ENCODE results near the gene ELP4. TPM values are rescaled to one million over a fixed set of nuclear protein-coding genes. Genes with fewer than 3 reads are reported as not detected.

Gene ELP4
- total and polyA plus RNA-seq, 7 donors = 4.2 to 12.9 (median 8.2) TPM

- Histone ChIP-seq H3K27ac (no peak overlapping the region), H3K4me1 (peaks cover 10% of the 10 kb centered on the region), H3K36me3 (ENCODE audit: insufficient read depth in 1 of 2, low read depth in 1 of 2) (peaks cover 0 to 6% of the 10 kb centered on the region in 2 donors), H3K27me3 (ENCODE audit: insufficient read depth in 3 of 3, low read length in 2 of 3) (no peaks in the 10 kb centered on the region), H3K4me3 (no peak overlapping the region), H3K9me3 (no peaks in the 10 kb centered on the region)
- intact Hi-C loops (cut with DNase I) = no loop called here
- TF ChIP-seq CTCF (IDR thresholded peaks at IDR 0.05) = no peak
- WGBS, 3 donors = 92 to 98% (median 95%) methylated on average over 1 of the region's 1 CpG
- no peak for ATAC-seq
- no peak for DNase-seq
These were observed 143.0 kb downstream of the ELP4 start for GRCh38 chr11:31652528-31652927.

GRCh38 chr11:31655483-31655882 lies 145.9 kb downstream of the ELP4 start:
- Histone ChIP-seq H3K36me3 (ENCODE audit: insufficient read depth in 1 of 2, low read depth in 1 of 2) (no peaks in the 10 kb centered on the region), H3K9me3 (no peaks in the 10 kb centered on the region), H3K4me1 (peaks cover 10% of the 10 kb centered on the region), H3K27ac (no peak overlapping the region), H3K27me3 (ENCODE audit: insufficient read depth in 3 of 3, low read length in 2 of 3) (no peaks in the 10 kb centered on the region), H3K4me3 (no peak overlapping the region)
- no peak for DNase-seq
- WGBS, 3 donors = 82 to 89% (median 83%) methylated on average over 3 of the region's 3 CpGs
- intact Hi-C loops (cut with DNase I) = no loop called here
- ATAC-seq = no peak
- no peak for TF ChIP-seq CTCF (IDR thresholded peaks at IDR 0.05)

- H3K4me3 ChIP-seq = no peak overlapping the region
- ATAC-seq = no peak
- TF ChIP-seq CTCF (IDR thresholded peaks at IDR 0.05) = no peak
- WGBS, 3 donors = 50 to 65% (median 63%) methylated on average over 1 of the region's 1 CpG
- no peaks in the 10 kb centered on the region for H3K36me3 ChIP-seq (ENCODE audit: insufficient read depth in 1 of 2, low read depth in 1 of 2)
- intact Hi-C loops (cut with DNase I) = no loop called here
- no peak for DNase-seq
- H3K9me3 ChIP-seq = no peaks in the 10 kb centered on the region
- H3K4me1 ChIP-seq = peaks cover 10% of the 10 kb centered on the region
- H3K27me3 ChIP-seq (ENCODE audit: insufficient read depth in 3 of 3, low read length in 2 of 3) = no peaks in the 10 kb centered on the region
- H3K27ac ChIP-seq = no peak overlapping the region
These were observed 146.5 kb downstream of the ELP4 start for GRCh38 chr11:31656051-31656450.

GRCh38 chr11:31657091-31657490 lies 147.5 kb downstream of the ELP4 start:
- DNase-seq (no peak), ATAC-seq (no peak)
- Histone ChIP-seq H3K36me3 (ENCODE audit: insufficient read depth in 1 of 2, low read depth in 1 of 2) (no peaks in the 10 kb centered on the region), H3K4me1 (peaks cover 10% of the 10 kb centered on the region), H3K27ac (no peak overlapping the region), H3K27me3 (ENCODE audit: insufficient read depth in 3 of 3, low read length in 2 of 3) (no peaks in the 10 kb centered on the region), H3K4me3 (no peak overlapping the region), H3K9me3 (no peaks in the 10 kb centered on the region)
- TF ChIP-seq CTCF (IDR thresholded peaks at IDR 0.05) = no peak
- intact Hi-C loops (cut with DNase I) = no loop called here
- WGBS, 3 donors = 93 to 97% (median 93%) methylated on average over 1 of the region's 1 CpG

- intact Hi-C loops (cut with DNase I) = no loop called here
- DNase-seq (no peak), ATAC-seq (no peak)
- H3K4me1 ChIP-seq = no peaks in the 10 kb centered on the region
- 70 to 78% (median 71%) methylated on average over 3 of the region's 3 CpGs for WGBS, 3 donors
- no peaks in the 10 kb centered on the region for H3K27me3 ChIP-seq (ENCODE audit: insufficient read depth in 3 of 3, low read length in 2 of 3)
- no peaks in the 10 kb centered on the region for H3K36me3 ChIP-seq (ENCODE audit: insufficient read depth in 1 of 2, low read depth in 1 of 2)
- no peaks in the 10 kb centered on the region for H3K9me3 ChIP-seq
- no peak overlapping the region for H3K4me3 ChIP-seq
- TF ChIP-seq CTCF (IDR thresholded peaks at IDR 0.05) = no peak
- H3K27ac ChIP-seq = no peak overlapping the region
These were observed 154.6 kb downstream of the ELP4 start for GRCh38 chr11:31664129-31664528.

All from psoas muscle (tissue), 8 donors.